B cell (primary cell): ENCODE data around the gene SKAP2. TPM values are rescaled to one million over a fixed set of nuclear protein-coding genes. Genes with fewer than 3 reads are reported as not detected.
A peak's percentile ranks its signal among the peaks of the same experiment; 100 is the strongest.

ENCODE experiments used
- ATAC-seq: fragments of 200-7000 bp; cut with Tn5 transposase; one replicate; pipeline ENCODE4 v1.10.0; 2021; ENCODE audit warnings: low read depth, mild to moderate bottlenecking, moderate number of reproducible peaks, moderate library complexity
- CTCF ChIA-PET: fragments of 350-600 bp; sonication (Branson Sonifier 250); formaldehyde crosslinking; loops from one replicate; lab custom pipeline; 2021; ENCODE audit warnings: antibody characterized with exemption, inconsistent platforms; lab: Charles Lee
- POLR2A ChIA-PET: fragments of 350-600 bp; sonication (Branson Sonifier 250); formaldehyde crosslinking; loops from one replicate; lab custom pipeline; 2021; ENCODE audit warnings: antibody characterized with exemption; lab: Charles Lee
- DNase-seq: peaks from one replicate; pipeline ENCODE4 v3.0.0; 2013
- H2AFZ ChIP-seq: 2 replicates; pipeline ENCODE4 v1.6.1; 2012; ENCODE audit warnings: mild to moderate bottlenecking, low read depth, low read length; ENCODE audit not compliant: insufficient read depth, poor library complexity, severe bottlenecking
- H3K27ac ChIP-seq, 2 donors: 1 replicate in 1 of 2; 2 replicates in 1 of 2; pipeline ENCODE4 v1.5.1; 2012 to 2013; ENCODE audit warnings: low read length in 2 of 2, mild to moderate bottlenecking in 2 of 2, moderate library complexity in 1 of 2
- H3K27me3 ChIP-seq, 4 experiments: fragments of 200-600 bp in 1 of 4; sonication (generic) in 1 of 4; replicated peaks in 1 of 4; 1 replicate in 2 of 4; 2 replicates in 2 of 4; pipeline versions ENCODE4 v1.6.1 to v1.7.0; 2013 to 2016; ENCODE audit warnings: low read length in 3 of 4, mild to moderate bottlenecking in 2 of 4, mixed read lengths in 1 of 4, moderate library complexity in 1 of 4; ENCODE audit not compliant: insufficient read depth in 4 of 4, control insufficient read depth in 3 of 4; ENCODE audit errors: control extremely low read depth in 1 of 4
- H3K36me3 ChIP-seq, 2 experiments: replicated peaks in 1 of 2; 1 replicate in 1 of 2; 2 replicates in 1 of 2; pipeline versions ENCODE4 v1.6.1 to v1.7.1; 2013; ENCODE audit warnings: low read length in 1 of 2; ENCODE audit not compliant: insufficient read depth in 2 of 2, control insufficient read depth in 1 of 2; ENCODE audit errors: control extremely low read depth in 1 of 2, extremely low read depth in 1 of 2
- H3K4me1 ChIP-seq, 2 donors: fragments of 200-600 bp in 1 of 2; sonication (generic) in 1 of 2; 1 replicate in 1 of 2; 2 replicates in 1 of 2; pipeline versions ENCODE4 v1.5.1 to v1.6.1; 2013 to 2017; ENCODE audit warnings: low read length in 2 of 2; ENCODE audit not compliant: control insufficient read depth in 2 of 2, insufficient read depth in 2 of 2
- H3K4me2 ChIP-seq: replicated peaks from 2 replicates; pipeline ENCODE3; 2012; ENCODE audit warnings: mild to moderate bottlenecking, low read depth, low read length; ENCODE audit not compliant: poor library complexity, severe bottlenecking
- H3K4me3 ChIP-seq, 5 experiments: fragments of 200-600 bp in 1 of 5; sonication (generic) in 1 of 5; 1 replicate in 3 of 5; 2 replicates in 2 of 5; pipeline versions ENCODE4 v1.5.1 to v1.7.0; 2011 to 2016; ENCODE audit warnings: low read length in 4 of 5, mild to moderate bottlenecking in 4 of 5, low read depth in 2 of 5, control low read depth in 1 of 5, moderate library complexity in 1 of 5; ENCODE audit not compliant: insufficient read depth in 1 of 5; ENCODE audit errors: control extremely low read depth in 1 of 5, extremely low read depth in 1 of 5
- H3K79me2 ChIP-seq: fragments of 200-600 bp; sonication (generic); one replicate; pipeline ENCODE4 v1.6.0; 2016; ENCODE audit warnings: low read length; ENCODE audit not compliant: control insufficient read depth, insufficient read depth
- H3K9ac ChIP-seq: fragments of 200-600 bp; sonication (generic); 2 replicates; pipeline ENCODE4 v1.6.1; 2017; ENCODE audit warnings: mild to moderate bottlenecking, low read length, moderate library complexity
- H3K9me3 ChIP-seq, 3 donors: one replicate each; pipeline versions ENCODE4 v1.6.1 to v1.7.1; 2013; ENCODE audit warnings: low read length in 2 of 3; ENCODE audit not compliant: control insufficient read depth in 2 of 3, insufficient read depth in 1 of 3; ENCODE audit errors: control extremely low read depth in 1 of 3
- H4K20me1 ChIP-seq: 2 replicates; pipeline ENCODE4 v1.6.0; 2012; ENCODE audit warnings: mild to moderate bottlenecking, low read length; ENCODE audit not compliant: insufficient read depth, control insufficient read depth, poor library complexity, severe bottlenecking
- H3K27ac Mint-ChIP-seq: one replicate; pipeline ENCODE4 v1.8.0; 2021; ENCODE audit warnings: mixed read lengths
- H3K27me3 Mint-ChIP-seq: one replicate; pipeline ENCODE4 v1.8.0; 2021; ENCODE audit warnings: mixed read lengths
- H3K4me1 Mint-ChIP-seq: one replicate; pipeline ENCODE4 v1.8.0; 2021; ENCODE audit warnings: mixed read lengths
- H3K4me3 Mint-ChIP-seq: one replicate; pipeline ENCODE4 v1.8.0; 2021; ENCODE audit warnings: mixed read lengths
- H3K9me3 Mint-ChIP-seq: one replicate; pipeline ENCODE4 v1.8.0; 2022; ENCODE audit warnings: mixed read lengths; ENCODE audit not compliant: insufficient read depth
- EZH2 ChIP-seq: IDR thresholded peaks from 2 replicates; pipeline ENCODE4 v1.6.1; 2012; ENCODE audit warnings: borderline replicate concordance, low read depth, mild to moderate bottlenecking, moderate library complexity, low read length; ENCODE audit not compliant: insufficient read depth, poor library complexity, severe bottlenecking
- WGBS: methylation state at CpG from one replicate; pipeline ENCODE4 v1.1.5; 2013; ENCODE audit warnings: missing lambda C conversion rate; ENCODE audit not compliant: insufficient coverage; 5-methylcytosine and 5-hydroxymethylcytosine counted together
- intact Hi-C: fragments of 100-400 bp; cut with micrococcal nuclease; formaldehyde crosslinking; loops from one replicate; pipeline ENCODE4 v1.10.0; 2022
- polyA plus RNA-seq: library from polyadenylated mRNA; depleted of rRNA; stranded (reverse); fragments of >200 nt; gene quantifications from 2 replicates; pipeline ENCODE4 v1.2.3, GENCODE V29; 2012
- total RNA-seq, 2 donors: library from RNA; stranded (reverse); fragments of 120-200 nt in 1 of 2; gene quantifications; 1 replicate in 1 of 2; 2 replicates in 1 of 2; pipeline versions ENCODE4 v1.2.3 to v1.2.4, GENCODE V29; 2013 to 2022
- TF ChIP-seq, protein P1 (sequence below): fragments of 200-600 bp; IDR thresholded peaks from one replicate; pipeline ENCODE4 v1.8.0; 2022; ENCODE audit warnings: antibody characterized with exemption, mild to moderate bottlenecking

The SKAP2 gene
- total and polyA plus RNA-seq, 2 donors (not counting 1 experiment from before 2014, with no cell fraction given): 12.8 to 58.4 TPM

DNA sequence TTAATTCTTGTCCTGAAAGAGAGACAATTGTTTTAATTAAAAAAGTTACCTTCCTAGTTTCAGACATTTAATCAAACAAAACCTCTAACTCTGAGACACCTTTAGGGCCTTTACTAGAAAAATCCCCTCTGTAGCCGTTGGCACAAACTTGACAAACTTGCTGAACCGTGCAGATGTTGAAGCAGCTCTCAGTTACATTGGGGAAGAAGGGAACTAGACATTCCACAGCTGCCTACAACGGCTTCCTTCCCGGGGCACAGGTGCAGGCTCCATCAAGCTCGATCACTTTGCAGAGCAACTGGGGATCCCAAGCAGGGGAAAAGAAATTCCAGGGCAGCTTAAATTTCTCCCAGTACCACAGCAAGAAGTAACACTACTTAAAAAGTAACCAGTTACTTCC, 141.3 kb downstream of the SKAP2 start:
- no peak for TF ChIP-seq EZH2
- TF ChIP-seq, protein P1, sequence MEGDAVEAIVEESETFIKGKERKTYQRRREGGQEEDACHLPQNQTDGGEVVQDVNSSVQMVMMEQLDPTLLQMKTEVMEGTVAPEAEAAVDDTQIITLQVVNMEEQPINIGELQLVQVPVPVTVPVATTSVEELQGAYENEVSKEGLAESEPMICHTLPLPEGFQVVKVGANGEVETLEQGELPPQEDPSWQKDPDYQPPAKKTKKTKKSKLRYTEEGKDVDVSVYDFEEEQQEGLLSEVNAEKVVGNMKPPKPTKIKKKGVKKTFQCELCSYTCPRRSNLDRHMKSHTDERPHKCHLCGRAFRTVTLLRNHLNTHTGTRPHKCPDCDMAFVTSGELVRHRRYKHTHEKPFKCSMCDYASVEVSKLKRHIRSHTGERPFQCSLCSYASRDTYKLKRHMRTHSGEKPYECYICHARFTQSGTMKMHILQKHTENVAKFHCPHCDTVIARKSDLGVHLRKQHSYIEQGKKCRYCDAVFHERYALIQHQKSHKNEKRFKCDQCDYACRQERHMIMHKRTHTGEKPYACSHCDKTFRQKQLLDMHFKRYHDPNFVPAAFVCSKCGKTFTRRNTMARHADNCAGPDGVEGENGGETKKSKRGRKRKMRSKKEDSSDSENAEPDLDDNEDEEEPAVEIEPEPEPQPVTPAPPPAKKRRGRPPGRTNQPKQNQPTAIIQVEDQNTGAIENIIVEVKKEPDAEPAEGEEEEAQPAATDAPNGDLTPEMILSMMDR: no peak
- H3K4me3 ChIP-seq: no peak overlapping the region
- H3K4me1 Mint-ChIP-seq: peaks cover 6% of the 10 kb centered on the region
- DNase-seq (no peak), ATAC-seq (no peak)
- no peaks in the 10 kb centered on the region for H3K27me3 Mint-ChIP-seq
- peaks cover 9 to 21% of the 10 kb centered on the region in 2 experiments for H3K36me3 ChIP-seq
- CTCF ChIA-PET: interaction anchor here (0.6 kb wide), 1 partner anchor 480 kb away, joined by 3 read pairs; no protein-coding TSS in a partner anchor
- no peak overlapping the region for H2AFZ ChIP-seq
- no peaks in the 10 kb centered on the region for H4K20me1 ChIP-seq
- H3K9me3 Mint-ChIP-seq: no peaks in the 10 kb centered on the region
- peak overlapping the region; percentile 1 for H3K27ac Mint-ChIP-seq
- no peak overlapping the region for H3K4me2 ChIP-seq
- H3K9ac ChIP-seq: no peak overlapping the region
- no peaks in the 10 kb centered on the region for H3K27me3 ChIP-seq
- H3K4me3 Mint-ChIP-seq: no peak overlapping the region
- peaks cover 0 to 3% of the 10 kb centered on the region in 2 donors for H3K4me1 ChIP-seq
- no peaks in the 10 kb centered on the region for H3K79me2 ChIP-seq
- POLR2A ChIA-PET: no interaction called here
- 13% methylated on average over 5 of the region's 5 CpGs for whole genome bisulfite sequencing
- intact Hi-C loops: no loop called here
- no peaks in the 10 kb centered on the region for H3K9me3 ChIP-seq
- H3K27ac ChIP-seq: no peak overlapping the region

DNA sequence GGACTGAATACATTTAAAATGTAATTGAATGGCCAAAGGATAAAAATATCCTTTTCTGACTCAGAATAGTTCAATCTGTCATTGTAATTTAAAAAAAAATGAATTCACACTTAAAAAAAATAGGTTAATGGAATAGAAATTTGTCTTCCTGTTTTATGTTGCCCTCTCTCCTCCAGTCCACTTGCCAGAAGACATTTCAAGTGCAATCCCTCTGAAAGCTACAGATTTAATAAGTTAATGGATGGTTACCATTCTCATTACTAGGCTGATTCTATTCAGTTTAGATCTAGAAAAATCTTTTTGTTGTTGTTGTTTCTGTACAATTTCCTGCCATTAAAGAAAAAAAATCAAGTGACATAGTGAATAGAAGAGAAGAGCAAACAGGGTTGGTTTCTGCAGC, 142.9 kb downstream of the SKAP2 start:
- Histone ChIP-seq H2AFZ (no peak overlapping the region), H3K4me3 (no peak overlapping the region), H3K4me1 (peaks cover 0 to 3% of the 10 kb centered on the region in 2 donors), H4K20me1 (no peaks in the 10 kb centered on the region), H3K27me3 (no peaks in the 10 kb centered on the region), H3K9ac (no peak overlapping the region), H3K4me2 (no peak overlapping the region), H3K9me3 (no peaks in the 10 kb centered on the region), H3K27ac (no peak overlapping the region), H3K79me2 (no peaks in the 10 kb centered on the region), H3K36me3 (peaks cover 7 to 25% of the 10 kb centered on the region in 2 experiments)
- H3K9me3 Mint-ChIP-seq: no peaks in the 10 kb centered on the region
- DNase-seq (no peak), ATAC-seq (no peak)
- no peak overlapping the region for H3K27ac Mint-ChIP-seq
- ChIA-PET POLR2A (no interaction called here), CTCF (no interaction called here)
- no peaks in the 10 kb centered on the region for H3K27me3 Mint-ChIP-seq
- intact Hi-C loops: no loop called here
- no peak for TF ChIP-seq EZH2
- TF ChIP-seq, protein P1: no peak
- H3K4me3 Mint-ChIP-seq: no peak overlapping the region
- peaks cover 6% of the 10 kb centered on the region for H3K4me1 Mint-ChIP-seq
